GM19025 (cell line): ENCODE measurements around the gene HSPB7.
"Not testable (repeated sequence)": the region's sequence is repeated elsewhere in the genome, so short reads cannot be mapped to it uniquely, and the experiment has no call there.

Experiments used
- ATAC-seq: cut with Tn5 transposase; IDR thresholded peaks from one replicate; pipeline ENCODE4 v1.9.1; 2021; ENCODE audit warnings: mild to moderate bottlenecking, low read depth, moderate library complexity; ENCODE audit not compliant: unreplicated experiment

HSPB7 gene

DNA sequence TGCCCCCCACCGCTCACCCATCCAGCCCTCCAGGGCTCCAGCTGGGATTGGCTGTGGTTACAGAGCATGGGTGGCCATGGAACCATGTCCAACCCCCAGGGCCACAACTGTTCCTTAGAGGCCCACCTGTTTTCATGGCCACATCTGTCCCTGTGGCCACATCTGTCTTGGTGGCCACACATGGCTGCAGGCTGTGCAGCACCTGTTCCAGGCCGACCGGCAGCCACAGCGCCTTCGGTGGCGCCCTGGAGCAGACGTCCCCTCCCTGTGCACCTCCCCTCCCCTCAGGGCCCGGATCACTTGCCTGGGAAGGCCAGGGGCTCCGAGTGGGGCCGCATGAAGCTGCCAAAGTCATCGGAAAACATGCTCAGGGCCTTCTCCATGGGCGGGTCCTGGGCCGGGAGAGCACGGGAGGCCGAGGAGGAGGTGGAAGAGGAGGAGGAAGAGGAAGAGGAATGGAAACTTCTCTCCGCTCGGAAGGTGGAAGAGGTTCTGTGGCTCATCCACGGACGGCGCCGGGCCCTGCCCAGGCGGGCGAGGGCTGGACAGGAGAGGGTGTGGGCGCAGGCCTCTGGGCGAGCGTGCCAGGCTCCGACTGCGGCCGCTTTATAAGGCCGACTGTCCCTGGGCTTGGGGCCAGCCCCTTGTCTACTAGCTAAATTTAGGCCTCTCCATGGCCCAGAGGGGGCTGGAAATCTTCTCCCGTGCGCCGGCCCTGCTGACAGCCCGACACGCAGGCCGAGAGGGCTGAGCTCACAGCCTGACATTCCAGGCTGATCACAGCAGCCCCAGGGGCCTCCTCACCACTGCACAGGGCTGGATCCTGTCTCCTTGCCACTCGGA is at the start of gene HSPB7:
TSS of gene HSPB7 (minus strand) at position 583 of the 843 bp plus-strand sequence. CDS start at position 503, 80 bp downstream.
- ATAC-seq, result no peak

DNA sequence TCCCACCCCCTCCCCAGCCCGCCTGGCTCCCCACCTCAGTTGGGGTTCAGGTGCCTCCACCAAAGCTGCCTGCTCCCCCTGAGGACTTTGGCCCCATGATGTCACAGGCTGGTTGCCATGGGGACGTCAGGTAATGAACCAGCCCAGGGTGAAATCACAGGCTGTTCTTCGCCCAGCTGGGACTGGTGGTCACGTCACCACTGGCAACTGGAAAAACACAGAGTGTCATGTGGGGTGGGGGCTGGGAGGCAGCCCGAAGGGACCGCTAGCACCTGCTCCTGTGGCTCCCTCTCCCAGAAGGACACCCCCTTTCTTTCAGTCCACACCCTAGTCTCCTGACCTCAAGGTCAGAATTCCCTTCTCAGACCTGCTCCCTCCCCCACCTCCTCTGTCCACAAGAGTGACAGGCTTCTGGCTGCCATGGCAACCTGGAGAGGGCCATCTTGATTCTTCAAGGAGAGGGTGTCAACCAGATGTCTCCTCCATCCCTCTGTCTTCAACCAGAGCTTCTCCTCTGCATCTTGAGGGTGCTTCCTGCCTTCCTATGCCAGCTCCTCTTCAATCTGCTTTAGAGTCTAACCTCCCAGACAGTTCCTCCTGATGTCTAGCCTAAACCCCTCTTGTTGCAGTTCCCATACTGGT is 49.4 kb upstream of the HSPB7 start:
- ATAC-seq, result no peak

DNA sequence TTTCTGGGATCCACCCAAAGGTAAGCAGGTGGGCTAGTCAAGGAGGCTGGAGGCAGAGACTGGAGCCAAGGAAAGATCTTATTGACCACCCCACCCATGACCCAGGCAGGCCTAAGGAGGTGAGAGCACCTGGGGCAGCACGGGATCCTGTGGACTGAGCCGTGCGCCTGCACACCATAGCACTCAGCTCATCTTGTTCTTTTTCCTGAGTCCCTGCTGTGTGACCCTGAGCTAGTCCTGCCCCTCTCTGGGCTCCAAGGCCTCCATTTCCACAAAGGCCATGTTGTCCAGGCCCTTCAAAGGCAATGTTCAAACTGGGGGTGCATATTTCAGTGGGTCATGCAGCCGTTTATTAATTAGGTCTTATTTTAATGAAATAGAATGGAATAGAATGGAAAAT is 48.4 kb upstream of the HSPB7 start:
- ATAC-seq, result no peak

- ATAC-seq, result no peak
Measured at GRCh38 chr1:16065269-16065576, 47.4 kb upstream of the HSPB7 start.

DNA sequence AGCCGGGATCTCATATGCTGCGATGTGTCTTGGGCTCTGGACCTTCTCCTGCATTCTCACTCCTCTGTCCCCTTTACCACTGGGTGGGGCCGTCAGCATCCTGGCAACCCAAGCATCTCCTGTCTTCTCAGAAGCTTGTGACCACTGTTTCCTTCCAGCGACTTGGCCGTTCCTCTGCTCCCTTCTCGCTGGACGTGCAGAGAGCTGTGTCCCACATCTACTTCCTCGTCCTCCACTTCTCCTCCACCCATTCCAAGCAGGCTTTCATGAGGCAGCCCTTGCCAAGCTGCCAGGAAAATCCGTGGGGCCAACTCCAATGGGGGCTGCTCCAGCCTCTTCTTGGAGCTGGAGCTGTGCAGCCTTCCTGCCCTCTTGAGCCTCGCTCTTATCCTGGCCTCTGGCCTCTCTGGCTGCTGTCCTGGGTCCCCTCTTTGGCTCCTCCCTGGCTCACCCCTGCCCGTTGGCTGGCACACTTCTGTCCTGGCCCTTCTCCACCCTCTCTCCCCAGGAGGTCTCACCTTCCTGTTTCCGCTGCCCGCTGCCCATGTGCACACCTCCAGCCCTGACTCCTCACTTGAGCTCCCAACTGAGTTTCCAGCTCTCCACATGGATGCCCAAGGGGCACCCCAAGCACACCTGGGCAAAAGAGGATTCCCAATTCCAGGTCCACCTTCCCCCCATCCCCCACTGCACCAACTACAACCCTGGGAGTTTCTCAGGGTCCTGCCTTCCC is 46.9 kb upstream of the HSPB7 start:
- no peak for ATAC-seq

DNA sequence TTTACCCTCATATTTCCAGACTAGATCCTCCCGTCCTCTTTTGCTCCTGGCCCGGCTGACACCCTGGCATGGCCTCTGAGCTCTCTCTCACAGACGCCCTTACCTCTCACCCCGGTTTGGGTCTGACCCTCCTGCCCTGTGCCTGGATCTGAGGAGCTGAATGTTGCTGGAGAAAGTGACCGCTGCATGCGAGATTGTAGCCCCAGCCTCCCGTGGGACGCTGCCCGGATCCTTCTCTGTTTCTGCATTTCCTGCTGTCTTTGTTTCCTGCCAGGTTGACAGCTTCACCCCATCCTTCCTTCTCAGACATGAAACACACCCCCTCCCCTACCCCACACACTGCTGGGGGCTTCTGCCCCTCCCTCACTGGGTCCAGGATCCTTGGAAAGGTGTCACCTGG is 46.1 kb upstream of the HSPB7 start:
- no peak for ATAC-seq

- no peak for ATAC-seq
Measured at GRCh38 chr1:16063226-16063829, 45.5 kb upstream of the HSPB7 start.

GRCh38 chr1:16062687-16063075 is 44.8 kb upstream of the HSPB7 start:
- not testable (repeated sequence) for ATAC-seq

DNA sequence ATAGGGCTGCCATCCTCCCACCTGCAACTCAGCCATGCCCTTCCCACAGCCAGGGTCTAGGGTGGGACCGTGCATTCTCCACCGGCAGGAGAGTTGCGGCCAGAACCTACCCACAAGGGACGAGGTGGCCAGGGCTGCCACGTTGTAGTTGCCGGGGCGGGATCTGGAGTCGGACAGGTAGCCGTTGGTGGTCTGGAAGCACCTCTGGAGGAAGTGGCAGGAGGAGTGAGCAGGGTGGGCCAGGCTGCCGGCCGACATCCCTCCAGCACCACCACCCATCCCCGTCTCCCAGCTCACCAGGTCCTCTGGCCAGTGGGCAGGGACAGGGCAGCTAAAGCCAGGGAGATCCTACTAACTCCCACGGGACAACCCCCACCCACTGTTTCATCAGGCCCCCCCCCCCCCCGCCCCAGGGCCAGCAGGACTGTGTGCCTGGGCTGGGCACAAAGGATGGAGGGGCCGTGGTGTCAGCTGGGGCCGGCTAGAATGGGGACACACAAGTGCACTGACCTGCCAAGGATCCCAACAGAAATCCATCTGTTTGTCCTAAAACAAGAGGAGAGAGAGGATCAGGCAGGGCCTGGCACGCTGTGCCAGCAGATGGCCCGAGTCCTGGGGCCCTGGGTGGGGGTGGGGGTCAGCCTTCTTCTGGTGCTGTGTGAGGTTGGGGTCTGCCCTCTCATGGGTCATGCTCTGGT is 44.3 kb upstream of the HSPB7 start:
- not testable (repeated sequence) for ATAC-seq

GRCh38 chr1:16061266-16061665 is 43.4 kb upstream of the HSPB7 start:
- no peak for ATAC-seq

DNA sequence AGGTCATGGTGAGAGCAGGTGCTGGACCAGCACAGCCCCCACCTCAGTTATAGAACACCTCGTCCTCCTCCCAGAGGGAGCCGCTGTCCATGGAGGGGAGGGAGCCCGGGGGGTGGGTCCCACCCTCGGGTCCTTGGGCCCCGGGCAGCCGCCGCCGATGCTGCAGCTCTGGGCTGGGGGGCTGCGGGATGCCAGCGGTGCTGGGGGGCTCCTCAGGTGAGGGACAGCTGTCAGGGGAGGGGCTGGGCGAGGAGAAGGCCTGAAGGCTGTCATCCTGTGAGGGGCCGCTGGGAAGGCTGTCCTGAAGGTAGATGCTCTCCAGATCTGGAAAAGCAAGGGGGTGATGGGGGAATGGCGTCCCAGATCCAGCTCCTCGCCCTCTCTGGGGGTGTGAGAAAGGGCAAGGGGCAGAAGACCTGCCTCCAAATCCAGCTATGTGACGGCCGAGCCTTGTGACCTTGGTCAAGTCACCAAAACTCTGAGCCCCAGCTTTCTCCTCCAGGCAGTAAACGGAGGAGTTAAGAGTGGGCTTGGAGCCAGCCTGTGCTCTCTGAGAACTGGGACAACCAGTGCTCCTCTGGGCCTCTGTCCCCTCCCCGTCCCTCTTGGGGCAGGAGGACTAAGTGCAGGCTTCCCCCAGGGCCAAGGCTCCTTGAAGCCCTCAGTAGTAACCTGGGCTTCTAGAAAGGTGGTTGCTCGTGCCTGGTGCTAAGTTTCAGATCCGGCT is 40.7 kb upstream of the HSPB7 start:
- not testable (repeated sequence) for ATAC-seq

GRCh38 chr1:16057314-16057915 is 39.6 kb upstream of the HSPB7 start:
- not testable (repeated sequence) for ATAC-seq

GRCh38 chr1:16056521-16056912 is 38.7 kb upstream of the HSPB7 start:
- ATAC-seq, result not testable (repeated sequence)

DNA sequence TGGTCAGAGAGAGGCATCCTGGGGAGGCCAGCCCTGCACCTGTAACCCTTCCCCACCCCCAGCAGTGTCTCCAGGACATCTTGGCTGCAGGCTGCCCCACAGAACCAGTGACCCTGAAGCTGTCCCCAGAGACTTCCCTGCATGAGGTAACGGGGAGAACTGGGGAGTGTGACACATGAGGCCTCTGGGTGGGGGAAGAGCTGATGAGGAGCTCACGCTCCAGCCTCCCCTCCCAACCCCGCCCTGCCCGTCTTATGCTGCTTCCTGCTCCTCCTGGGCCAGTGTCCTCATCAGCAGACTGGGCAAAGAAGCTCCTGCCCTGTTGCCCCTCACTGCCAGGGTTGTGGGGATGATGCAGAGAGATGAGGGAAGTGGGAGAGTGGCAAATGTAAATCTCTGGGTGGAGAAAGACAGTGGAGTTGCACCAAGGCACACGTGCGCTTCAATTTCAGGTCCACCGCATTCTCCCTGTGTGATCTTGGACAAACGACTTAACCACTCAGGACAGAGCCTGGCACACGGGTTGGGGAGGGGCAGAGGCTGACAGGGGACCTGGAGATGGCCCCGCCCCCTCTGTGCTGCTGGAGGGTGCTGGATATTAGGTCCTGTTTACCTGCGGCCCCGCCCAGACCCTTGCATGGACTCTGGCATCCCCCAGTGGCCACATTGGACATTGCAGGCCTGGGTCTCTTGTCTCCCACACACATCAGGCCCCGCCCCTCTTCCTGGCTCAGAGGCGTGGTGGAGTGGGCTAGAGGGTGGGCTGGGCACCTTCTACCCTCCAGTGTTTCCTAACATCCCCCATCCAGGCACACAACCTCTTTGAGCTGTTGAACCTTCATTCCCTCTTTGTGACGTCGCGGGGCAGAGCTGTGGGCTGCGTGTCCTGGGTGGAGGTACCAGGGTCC is 38.0 kb upstream of the HSPB7 start:
- no peak for ATAC-seq

DNA sequence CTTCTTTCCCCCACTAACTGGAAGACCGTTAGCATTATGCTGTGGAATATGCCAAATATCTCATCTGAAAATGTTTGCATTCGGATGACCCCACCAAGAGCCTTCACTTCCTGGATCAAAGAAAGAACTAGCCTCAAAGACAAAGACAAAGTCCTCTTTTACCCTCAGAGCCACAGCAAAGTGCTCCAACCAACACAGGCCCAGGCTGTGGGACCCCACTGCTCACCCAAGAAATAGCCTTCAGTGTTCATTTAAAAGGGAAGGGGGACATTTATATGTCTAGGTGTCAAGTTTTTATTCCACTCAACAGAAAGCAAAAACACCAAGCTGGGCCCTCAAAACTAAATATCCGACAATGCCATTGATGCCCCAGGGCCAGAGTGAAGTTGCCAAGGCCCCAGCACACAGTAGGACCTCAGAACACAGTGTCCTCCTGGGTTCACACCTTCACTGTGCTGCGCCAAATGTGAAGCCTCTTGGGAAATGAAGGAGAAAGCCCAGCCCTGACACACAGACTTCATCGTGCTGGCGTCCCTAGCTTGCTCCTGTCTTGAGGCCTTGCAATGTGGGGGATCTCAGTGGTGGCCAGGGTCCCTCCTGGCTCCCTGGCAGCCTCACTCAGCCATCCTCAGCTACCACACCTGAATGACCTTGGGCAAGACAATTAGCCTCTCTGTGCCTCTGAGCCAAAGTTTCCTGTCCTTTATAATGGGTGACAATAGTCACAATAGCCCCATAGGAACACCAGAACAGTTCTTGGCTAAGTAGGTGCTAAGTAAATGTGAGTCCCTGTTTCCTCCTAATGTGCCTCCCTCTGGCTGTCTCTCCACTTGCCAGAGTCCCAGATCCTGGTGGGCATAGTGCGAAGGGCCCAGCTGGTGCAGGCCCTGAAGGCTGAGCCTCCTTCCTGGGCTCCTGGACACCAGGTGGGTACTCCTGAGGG is 37.0 kb upstream of the HSPB7 start:
- ATAC-seq, result no peak

- ATAC-seq, result no peak
Measured at GRCh38 chr1:16053781-16054502, 36.1 kb upstream of the HSPB7 start.

- not testable (repeated sequence) for ATAC-seq
Measured at GRCh38 chr1:16051949-16052348, 34.1 kb upstream of the HSPB7 start.
